DMS53 treated with DMSO at 0.1 percent for 48 hours (cell line): ENCODE data around the gene FBXO2.

ENCODE experiments used
- DNase-seq: peaks from one replicate; lab custom pipeline; 2025; ENCODE audit not compliant: unreplicated experiment; lab: John Stamatoyannopoulos, UW

FBXO2 gene

GRCh38 chr1:11653861-11654136 is 430 bp downstream of the FBXO2 start:
- no peak for DNase-seq

- DNase-seq = no peak
These were observed 948 bp downstream of the FBXO2 start for GRCh38 chr1:11653101-11653860.

- DNase-seq = no peak
These were observed 1.9 kb downstream of the FBXO2 start for GRCh38 chr1:11652203-11652780.

GRCh38 chr1:11651017-11651416 is 3.2 kb downstream of the FBXO2 start:
- DNase-seq = no peak

GRCh38 chr1:11650331-11650991 is 3.8 kb downstream of the FBXO2 start:
- peak; percentile 75 for DNase-seq

GRCh38 chr1:11649624-11650330 is 4.5 kb downstream of the FBXO2 start:
- DNase-seq = no peak

- DNase-seq = no peak
These were observed 5.0 kb downstream of the FBXO2 start for GRCh38 chr1:11649237-11649623.

- DNase-seq = no peak
These were observed 5.5 kb downstream of the FBXO2 start for GRCh38 chr1:11648732-11649158.

- no peak for DNase-seq
These were observed 6.2 kb downstream of the FBXO2 start for GRCh38 chr1:11648039-11648438.

- DNase-seq = no peak
These were observed 6.9 kb downstream of the FBXO2 start for GRCh38 chr1:11647333-11647732.

- DNase-seq = no peak
These were observed 7.9 kb downstream of the FBXO2 start for GRCh38 chr1:11646317-11646716.

GRCh38 chr1:11645670-11646265 is 8.5 kb downstream of the FBXO2 start:
- peak; percentile 67 for DNase-seq

- DNase-seq = no peak
These were observed 9.0 kb downstream of the FBXO2 start for GRCh38 chr1:11645270-11645669.

GRCh38 chr1:11643782-11644181 is 10.4 kb downstream of the FBXO2 start:
- DNase-seq = no peak

GRCh38 chr1:11642418-11643017 is 11.7 kb downstream of the FBXO2 start:
- peak; percentile 43 for DNase-seq

GRCh38 chr1:11641776-11642305 is 12.4 kb downstream of the FBXO2 start:
- no peak for DNase-seq

GRCh38 chr1:11640944-11641343 is 13.3 kb downstream of the FBXO2 start:
- DNase-seq = no peak

GRCh38 chr1:11640101-11640500 is 14.1 kb downstream of the FBXO2 start:
- DNase-seq = no peak

- no peak for DNase-seq
These were observed 14.9 kb downstream of the FBXO2 start for GRCh38 chr1:11639372-11639771.

- no peak for DNase-seq
These were observed 16.1 kb downstream of the FBXO2 start for GRCh38 chr1:11638121-11638520.
